HT-29 (cell line): ENCODE measurements around the gene MAGI2. TPM values are rescaled to one million over a fixed set of nuclear protein-coding genes. Genes with fewer than 3 reads are reported as not detected.

Experiments
- DNase-seq: peaks from one replicate; pipeline ENCODE4 v3.0.0-alpha.2; 2015; ENCODE audit warnings: low spot score
- total RNA-seq: library from RNA; depleted of rRNA; stranded (reverse); fragments of >200 nt; shearing (Covaris generic); gene quantifications from 2 replicates; pipeline ENCODE4 v1.2.3, GENCODE V29; 2014

MAGI2 gene
- total RNA-seq, 1 experiment from 2014 or later: 0.23 TPM

- DNase-seq: no peak
These were observed 1289.0 kb downstream of the MAGI2 start for GRCh38 chr7:78164459-78164858.

GRCh38 chr7:78161781-78162180 lies 1291.7 kb downstream of the MAGI2 start:
- DNase-seq: no peak

GRCh38 chr7:78159545-78159944 lies 1293.9 kb downstream of the MAGI2 start:
- DNase-seq: no peak

- no peak for DNase-seq
These were observed 1300.2 kb downstream of the MAGI2 start for GRCh38 chr7:78153285-78153684.

GRCh38 chr7:78151229-78151628 lies 1302.2 kb downstream of the MAGI2 start:
- no peak for DNase-seq

- no peak for DNase-seq
These were observed 1303.7 kb downstream of the MAGI2 start for GRCh38 chr7:78149787-78150186.

- DNase-seq: no peak
These were observed 1305.1 kb downstream of the MAGI2 start for GRCh38 chr7:78148166-78148894.

- DNase-seq: no peak
These were observed 1306.9 kb downstream of the MAGI2 start for GRCh38 chr7:78146546-78146945.

GRCh38 chr7:78143661-78144060 lies 1309.8 kb downstream of the MAGI2 start:
- no peak for DNase-seq

- no peak for DNase-seq
These were observed 1311.8 kb downstream of the MAGI2 start for GRCh38 chr7:78141522-78142281.

GRCh38 chr7:78140109-78140508 lies 1313.4 kb downstream of the MAGI2 start:
- DNase-seq: no peak

- DNase-seq: no peak
These were observed 1314.1 kb downstream of the MAGI2 start for GRCh38 chr7:78139335-78139734.

- DNase-seq: no peak
These were observed 1318.7 kb downstream of the MAGI2 start for GRCh38 chr7:78134774-78135173.

GRCh38 chr7:78134256-78134655 lies 1319.2 kb downstream of the MAGI2 start:
- DNase-seq: peak; percentile 44

GRCh38 chr7:78130446-78131215 lies 1322.8 kb downstream of the MAGI2 start:
- DNase-seq: no peak

- no peak for DNase-seq
These were observed 1323.6 kb downstream of the MAGI2 start for GRCh38 chr7:78129865-78130264.

- DNase-seq: no peak
These were observed 1326.5 kb downstream of the MAGI2 start for GRCh38 chr7:78127009-78127408.

GRCh38 chr7:78125884-78126283 lies 1327.6 kb downstream of the MAGI2 start:
- DNase-seq: no peak

GRCh38 chr7:78124216-78124615 lies 1329.3 kb downstream of the MAGI2 start:
- no peak for DNase-seq

GRCh38 chr7:78121888-78122287 lies 1331.6 kb downstream of the MAGI2 start:
- no peak for DNase-seq

GRCh38 chr7:78118470-78118869 lies 1335.0 kb downstream of the MAGI2 start:
- DNase-seq: no peak

GRCh38 chr7:78115876-78116275 lies 1337.6 kb downstream of the MAGI2 start:
- no peak for DNase-seq
